Anterior cingulate cortex (tissue), 58 donors: ENCODE measurements around the gene PTMA.
"Not testable (repeated sequence)": the region's sequence is repeated elsewhere in the genome, so short reads cannot be mapped to it uniquely, and the experiment has no call there.

Experiments
- DNase-seq, 58 donors: peaks; one replicate each; lab custom pipeline; 2025; lab: John Stamatoyannopoulos, UW

Gene PTMA, protein sequence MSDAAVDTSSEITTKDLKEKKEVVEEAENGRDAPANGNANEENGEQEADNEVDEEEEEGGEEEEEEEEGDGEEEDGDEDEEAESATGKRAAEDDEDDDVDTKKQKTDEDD

DNA sequence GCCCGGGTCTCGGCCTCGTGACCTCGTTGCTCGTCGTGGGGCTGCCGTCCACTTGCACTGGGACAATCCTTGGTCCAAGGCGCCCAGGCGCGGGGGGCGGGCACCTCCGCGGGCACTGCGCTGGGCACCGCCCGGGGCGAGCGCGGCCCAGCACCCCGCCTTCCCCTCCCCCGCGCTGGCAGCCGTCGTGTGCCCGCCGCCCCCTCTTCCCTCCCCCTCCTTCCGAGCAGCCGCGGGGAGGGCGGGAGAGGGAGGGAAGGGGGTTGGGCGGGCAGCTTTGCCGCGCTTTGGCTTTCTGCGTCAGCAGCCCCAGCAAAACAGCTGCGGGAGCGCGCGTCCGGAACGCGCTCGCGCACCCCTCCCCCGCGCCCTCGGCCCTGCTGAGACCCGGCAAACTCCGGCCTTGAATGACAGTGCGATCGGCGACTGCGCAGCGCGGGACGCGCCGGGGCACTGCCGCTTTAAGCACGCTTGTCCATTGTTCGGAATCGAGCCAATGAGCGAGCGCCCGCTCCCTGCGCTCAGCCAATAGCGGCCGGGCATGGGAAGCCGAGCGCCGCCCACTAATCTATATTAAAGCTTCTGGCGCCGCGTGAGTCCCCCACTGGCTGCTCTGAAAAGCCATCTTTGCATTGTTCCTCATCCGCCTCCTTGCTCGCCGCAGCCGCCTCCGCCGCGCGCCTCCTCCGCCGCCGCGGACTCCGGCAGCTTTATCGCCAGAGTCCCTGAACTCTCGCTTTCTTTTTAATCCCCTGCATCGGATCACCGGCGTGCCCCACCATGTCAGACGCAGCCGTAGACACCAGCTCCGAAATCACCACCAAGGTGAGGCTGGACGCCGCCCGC, at the start of gene PTMA:
TSS of gene PTMA (plus strand) at position 599 of the 846 bp plus-strand sequence. CDS start at position 781, 182 bp downstream.
- peak; percentile 92 to 100 (median 99) for DNase-seq

DNA sequence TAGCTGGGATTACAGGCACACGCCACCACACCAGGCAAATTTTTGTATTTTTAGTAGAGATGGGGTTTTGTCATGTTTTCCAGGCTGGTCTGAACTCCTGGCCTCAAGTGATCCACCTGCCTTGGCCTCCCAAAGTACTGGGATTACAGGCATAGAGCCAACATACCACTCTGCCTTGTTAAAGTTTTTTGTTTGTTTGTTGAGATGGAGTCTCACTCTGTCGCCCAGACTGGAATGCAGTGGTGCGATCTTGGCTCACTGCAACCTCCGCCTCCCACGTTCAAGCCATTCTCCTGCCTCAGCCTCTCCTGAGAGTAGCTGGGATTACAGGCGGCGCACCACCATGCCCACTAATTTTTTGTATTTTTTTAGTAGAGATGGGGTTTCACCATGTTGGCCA, 48.3 kb upstream of the PTMA start:
- not testable (repeated sequence) for DNase-seq

DNA sequence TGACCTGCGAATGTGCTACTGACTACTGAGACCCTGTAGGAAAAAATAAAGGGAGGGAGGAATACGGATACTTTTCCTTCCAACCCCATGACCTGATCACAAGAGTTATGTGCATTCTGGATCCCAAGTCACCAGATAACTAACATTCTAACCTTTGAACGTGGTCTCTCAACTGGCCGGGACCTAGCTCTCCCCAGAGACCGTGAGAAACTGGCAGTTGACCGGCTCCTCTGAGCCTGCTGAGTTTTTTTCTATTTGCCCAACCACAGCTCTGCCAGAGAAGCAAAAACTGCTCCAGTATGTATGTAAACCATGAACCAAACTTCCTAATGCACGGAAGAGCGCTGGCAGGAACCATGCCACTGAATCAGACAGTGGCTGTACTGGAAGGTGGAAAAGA, 47.5 kb upstream of the PTMA start:
- no peak for DNase-seq

DNA sequence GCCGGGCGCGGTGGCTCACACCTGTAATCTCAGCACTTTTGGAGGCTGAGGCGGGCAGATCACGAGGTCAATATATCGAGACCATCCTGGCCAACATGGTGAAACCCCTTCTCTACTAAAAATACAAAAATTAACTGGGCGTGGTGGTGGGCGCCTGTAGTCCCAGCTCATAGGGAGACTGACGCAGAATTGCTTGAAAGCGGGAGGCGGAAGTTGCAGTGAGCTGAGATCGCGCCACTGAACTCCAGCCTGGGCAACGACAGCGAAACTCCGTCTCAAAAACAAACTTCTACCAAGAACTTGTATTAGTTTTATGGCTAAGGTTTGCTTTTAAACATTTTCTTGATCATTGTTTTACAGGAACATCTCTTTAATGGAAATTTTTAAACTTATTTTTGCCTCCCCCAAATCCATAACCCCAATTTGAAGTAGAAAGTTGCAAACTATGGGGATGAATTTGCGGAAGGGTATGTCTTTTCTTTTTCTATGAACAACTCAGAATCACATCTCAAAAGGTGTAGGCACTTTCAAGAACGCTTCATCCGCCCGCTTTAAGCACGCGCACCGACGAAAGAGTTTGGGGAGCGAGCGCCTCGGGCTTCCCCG, 46.8 kb upstream of the PTMA start:
- DNase-seq = no peak

DNA sequence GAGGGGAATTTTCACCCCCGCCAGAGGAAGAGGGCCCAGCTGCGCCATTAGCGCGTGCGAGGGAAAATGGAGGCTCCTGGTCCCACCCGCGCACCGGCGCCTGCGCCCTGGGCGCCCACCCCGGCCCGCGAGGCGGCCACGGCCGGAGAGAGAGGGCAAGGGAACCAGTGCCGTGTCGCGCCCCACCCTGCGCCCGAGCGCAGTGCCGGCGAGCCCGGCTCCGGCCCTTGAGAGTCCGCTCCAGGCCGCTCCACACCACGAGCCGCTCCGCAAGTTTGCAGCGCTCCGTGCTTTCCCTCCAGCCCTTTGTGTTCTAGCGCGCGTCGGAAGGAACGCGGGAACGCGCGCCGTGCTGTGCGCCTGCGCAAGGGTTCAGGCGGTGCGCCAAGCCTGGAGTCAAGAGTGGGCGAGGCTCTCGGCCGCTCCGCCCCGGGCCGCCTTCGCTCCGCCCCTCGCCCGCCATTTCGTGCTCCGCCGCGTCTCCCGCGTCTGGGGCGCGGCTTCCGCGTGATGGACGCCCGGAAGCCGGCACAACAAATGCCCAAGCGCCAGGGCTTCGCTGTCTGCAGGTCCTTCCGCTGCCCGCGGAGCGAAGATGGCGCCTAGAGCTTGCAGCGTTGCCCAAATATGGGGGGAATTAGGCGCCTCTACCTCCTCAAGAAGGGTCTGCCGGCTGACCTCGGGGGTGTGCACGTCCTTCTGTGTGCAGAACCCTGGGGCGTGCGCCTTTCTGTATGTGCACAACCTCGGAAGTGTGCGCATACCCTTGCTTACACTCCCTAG, 46.1 kb upstream of the PTMA start:
- peak in 57 of 58 donors; percentile 67 to 98 (median 93) for DNase-seq

DNA sequence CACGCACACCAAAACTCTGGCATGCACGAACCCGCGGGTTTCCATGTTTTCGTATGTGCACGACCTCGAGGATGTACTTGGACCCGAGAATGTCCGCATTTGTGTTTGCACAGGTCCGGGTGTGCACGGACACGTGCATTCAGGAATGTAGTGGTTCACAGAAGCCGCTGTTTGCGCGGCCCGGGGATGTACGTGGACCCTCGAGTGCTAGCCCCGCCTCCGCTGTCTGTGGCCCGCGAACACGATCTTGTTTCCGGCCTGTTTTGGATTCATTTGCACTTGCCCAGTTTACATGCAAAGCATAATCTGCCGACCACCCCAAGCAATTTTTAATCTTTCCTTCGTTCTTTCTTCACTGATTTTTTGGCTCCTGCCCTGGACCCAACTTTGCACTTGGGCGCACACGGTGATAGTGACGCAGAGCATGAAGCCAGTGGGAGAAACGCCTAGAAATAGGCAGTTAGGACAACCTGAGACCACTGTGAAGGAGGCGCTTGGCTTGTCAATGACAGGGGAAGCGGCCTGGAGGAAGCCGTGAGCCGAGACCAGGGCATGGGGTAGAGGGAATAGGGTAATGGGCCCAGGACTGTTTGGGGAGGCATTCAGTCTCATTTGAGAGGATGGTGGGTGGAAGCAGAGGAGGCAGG, 45.4 kb upstream of the PTMA start:
- peak in 1 of 58 donors; percentile 50 for DNase-seq

DNA sequence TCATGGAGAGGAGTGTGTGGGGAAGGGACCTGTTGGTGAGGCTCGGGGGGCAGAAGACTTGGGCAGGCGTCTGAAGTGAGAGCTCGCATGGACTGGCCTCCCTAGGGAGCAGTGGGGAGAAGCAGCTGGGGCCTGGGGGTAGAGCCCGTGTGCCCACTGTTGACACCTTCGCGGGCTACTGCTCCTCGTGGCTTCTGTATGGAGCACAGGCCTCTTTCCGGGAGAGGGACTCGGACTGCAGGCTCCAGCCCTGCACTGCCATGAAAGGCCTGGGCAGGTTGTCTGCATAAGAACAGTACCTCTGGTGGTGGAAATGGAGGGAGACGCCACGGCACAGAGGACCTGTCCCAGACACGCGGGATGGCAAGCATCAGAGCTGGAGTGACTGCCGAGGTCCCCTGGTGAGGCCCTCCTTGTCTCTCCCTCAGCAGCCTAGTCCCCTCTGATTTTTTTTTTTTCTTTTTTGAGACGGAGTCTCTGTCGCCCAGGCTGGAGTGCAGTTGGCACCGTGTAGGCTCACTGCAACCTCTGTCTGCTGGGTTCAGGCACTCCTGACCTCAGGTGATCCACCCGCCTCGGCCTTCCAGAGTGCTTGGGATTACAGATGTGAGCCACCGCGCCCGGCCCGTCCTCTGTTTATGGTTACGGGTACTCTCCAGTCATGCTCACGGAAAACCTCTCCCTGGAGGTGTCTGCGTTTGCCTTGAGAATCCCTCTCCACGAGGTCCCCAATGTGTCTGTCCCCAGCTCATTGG, 44.7 kb upstream of the PTMA start:
- DNase-seq = no peak

DNA sequence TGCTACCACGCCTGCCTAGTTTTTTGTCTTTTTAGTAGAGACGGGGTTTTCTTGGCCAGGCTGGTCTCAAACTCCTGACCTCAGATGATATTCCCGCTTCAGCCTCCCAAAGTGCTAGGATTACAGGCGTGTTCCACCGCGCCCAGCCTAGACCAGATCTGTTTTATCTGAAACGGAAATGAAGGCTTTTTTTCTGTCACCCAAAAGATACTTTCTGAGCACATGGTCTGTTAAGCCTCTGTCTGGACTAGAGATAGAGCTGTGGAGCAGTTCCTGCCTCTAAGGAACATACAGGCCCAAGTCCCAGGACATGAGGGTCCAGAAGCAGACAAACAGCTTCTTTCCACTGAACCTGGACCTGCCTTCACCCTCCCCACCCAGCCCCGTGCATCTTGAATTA, 43.6 kb upstream of the PTMA start:
- DNase-seq = no peak

DNA sequence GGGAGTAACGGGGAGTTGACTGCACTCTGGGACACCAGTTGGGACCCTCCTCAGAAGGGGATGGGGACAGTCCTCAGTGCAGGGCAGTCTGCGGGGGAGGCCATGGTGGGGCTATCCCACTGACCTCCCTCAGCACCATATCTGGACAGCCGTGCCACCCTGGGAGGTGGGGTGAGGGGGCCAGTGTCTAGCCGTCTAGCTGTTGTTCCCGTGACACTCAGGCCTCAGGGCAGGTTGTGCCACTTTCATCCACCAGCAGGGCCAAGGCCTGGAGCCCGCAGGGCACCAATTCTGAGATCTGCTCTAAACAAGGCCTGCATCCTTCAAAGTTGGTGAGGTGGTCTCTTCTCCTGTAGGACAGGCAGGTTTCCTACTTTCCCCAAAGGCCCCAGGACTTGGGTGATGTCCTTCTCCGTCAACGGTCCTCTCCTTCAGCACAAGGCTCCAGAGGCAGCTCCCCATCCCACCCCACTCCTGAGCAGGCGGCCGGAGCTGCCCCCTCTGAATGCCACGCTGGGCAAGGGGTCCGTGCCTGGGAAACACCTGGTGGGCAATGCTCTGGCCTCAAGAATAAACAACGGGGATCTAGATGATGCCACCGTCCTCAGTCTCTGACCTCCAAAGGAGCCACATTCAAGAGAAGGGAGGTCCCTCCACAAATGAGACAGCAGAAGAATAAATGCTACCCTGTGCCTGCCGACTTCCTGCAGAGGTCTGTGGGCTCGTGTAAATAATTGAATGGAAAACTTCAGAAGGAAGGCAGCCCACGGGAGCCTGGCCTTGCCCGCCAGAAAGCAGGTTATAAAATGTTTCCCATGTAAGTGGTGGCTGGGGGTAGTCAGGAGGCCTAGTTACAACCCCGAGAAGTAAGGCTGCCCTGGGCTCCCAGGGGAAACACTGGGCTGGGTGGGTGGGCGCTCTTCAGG, 42.8 kb upstream of the PTMA start:
- no peak for DNase-seq

DNA sequence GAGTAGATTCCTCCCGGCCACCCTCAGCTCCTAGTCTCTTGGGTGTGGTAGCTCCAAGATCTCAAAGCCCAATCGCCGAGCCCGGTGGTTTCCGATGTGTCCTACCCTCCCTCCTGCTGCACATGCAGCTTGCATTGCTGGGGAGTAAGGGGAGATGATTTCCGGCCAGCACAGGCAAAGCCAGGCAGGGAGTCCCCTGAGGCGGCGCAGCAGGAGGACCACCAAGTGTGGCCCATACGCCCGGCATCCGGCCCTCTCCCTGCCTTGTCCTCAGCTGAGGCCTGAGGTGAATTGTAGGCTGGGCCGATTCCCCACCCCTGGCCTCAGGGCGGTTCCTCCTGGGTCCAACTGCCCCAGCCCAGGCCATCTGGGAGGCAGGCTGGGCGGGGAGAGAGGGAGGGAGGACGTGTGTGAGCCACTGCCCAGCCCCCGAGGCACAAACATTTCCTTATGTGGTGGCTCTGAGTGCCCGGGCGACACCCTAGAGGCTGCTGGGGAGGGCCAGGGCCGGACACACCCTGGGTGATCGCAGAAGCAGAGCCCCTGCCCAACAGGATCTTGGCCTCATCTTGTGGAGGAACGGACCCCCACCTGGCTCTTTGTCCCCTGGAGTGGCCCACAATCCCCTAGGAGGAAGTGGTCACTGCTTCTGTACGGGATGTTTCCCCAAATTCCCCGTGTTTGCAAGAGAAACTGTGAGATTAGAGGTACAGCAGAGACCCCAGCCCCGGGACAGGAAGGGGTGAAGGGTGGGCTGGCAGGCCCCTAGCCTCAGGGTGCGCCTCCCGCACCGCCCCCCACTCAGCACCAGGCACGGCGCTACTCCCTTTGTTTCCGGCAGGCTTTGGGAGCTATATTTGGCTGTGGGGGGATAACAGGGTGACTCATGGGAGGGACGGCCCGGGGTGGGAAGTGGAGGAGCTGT, 41.9 kb upstream of the PTMA start:
- peak in 54 of 58 donors; percentile 21 to 92 (median 79) for DNase-seq

DNA sequence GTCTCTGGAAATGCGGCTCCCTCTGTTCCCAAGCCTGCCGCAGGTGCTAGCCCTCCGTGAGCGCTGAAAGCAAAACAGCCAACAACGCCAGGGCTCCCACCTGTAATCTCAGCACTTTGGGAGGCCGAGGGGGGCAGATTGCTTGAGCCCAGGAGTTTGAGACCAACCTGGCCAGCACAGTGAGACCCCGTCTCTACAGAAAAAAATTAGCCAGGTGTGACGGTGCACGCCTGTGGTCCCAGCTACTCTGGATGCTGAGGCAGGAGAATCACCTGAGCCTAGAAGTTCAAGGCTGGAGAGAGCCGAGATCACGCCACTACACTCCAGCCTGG, 41.3 kb upstream of the PTMA start:
- DNase-seq = no peak

DNA sequence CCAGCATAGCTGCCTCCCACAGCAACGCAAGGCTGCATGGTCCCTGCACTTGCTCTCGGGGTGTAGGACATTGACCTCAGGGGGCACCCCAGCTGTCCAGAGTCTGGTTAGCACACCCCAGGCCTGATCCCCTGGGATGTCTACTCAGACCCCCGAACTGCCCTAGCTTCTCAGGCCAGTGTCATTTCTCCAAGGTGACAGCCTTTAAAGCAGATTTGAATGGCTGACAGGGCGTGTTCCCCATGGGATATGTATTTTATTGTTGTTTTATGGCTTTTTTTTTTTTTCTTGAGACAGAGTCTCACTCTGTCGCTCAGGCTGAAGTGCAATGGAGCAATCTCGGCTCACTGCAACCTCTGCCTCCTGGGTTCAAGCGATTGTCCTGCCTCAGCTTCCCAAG, 40.8 kb upstream of the PTMA start:
- no peak for DNase-seq

DNA sequence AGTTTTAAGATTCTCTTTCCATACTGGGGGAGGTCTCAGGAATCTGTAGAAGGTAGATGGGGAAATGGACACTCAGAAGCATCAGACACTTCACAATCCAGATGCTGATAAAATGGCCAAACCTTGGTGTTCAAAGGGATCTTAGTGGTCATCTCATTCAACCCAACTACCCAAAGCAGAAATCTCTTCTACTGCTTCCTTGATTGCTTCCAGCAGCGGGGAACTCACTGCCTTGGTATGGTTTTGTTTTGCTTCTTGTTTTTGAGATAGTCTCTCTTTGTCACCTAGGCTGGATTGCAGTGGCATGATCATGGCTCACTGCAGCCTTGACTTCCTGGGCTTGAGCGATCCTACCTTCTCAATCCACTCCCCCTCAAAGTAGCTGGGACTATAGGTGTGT, 39.3 kb upstream of the PTMA start:
- no peak for DNase-seq

DNA sequence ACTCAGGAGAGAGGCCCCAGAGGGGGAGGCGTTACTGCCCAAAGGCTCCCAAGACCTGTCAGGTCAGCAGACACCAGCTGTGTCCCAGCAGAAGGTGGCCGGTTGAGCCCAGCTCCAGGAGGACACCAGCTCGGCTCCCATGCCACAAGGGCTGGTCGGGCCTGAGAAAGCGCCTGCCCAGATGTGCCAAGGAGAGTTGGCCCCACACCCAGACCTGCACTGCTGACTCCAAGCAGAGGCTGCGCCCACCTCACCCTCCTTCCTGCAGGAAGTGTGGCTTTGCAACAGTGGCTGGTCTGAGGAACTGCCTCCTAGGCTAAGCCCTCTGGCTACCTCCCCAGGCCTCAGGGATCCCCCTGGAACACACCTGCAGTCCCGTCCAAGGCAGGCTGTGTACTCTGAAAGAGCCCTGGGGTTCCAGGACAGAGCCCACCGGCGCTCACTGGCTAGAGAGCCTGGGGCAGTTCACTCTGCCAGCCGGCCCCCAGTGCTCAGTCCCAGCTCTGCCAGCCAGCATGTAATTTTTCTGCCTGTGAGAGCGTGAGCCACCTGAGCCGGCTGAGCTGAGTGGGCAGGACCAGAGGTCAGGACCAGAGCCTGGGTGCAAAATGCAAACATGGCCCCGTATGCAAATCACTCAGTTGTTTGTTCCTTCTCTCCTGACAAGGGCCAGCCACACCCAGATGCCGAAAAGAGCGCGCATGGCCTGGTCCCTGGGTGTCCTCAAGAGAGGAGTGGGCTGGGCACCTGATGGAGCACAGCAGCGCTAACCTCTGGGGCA, 36.9 kb upstream of the PTMA start:
- no peak for DNase-seq

DNA sequence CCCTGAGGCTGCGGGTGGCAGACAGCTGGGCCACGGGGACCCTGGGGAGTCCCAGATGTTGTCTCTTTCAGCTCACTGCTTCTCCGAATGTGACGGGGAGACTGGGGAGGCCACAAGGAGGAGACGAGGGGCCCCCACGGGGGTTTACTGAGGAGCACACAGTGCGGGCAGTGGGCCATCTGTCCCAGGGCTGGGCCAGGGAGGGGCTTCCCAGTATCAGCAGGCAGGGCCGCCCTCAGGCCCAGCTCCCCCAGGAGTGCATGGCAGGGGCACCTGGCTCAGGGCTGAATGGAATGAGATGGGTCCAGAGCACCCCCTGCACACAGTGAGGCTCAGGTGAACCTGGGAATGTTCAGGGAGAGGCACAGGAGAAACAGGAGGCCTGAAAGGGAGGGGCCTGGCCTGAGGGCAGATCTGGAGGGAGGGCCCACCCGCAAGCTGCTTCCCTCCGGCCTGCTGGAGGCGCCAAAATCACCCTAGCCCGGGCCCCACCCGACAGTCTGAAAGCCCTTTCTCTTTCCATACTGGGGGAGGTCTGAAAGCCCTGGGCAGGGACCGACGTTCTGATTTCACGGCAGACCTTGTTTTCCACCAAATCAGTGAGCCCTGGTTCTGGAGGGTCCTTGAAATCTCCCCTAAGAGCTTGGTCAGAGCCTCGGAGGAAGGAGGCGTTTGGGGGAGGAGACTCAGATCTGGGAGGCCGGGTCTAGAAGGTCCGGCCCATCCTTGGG, 35.5 kb upstream of the PTMA start:
- DNase-seq = peak in 1 of 58 donors; percentile 27

DNA sequence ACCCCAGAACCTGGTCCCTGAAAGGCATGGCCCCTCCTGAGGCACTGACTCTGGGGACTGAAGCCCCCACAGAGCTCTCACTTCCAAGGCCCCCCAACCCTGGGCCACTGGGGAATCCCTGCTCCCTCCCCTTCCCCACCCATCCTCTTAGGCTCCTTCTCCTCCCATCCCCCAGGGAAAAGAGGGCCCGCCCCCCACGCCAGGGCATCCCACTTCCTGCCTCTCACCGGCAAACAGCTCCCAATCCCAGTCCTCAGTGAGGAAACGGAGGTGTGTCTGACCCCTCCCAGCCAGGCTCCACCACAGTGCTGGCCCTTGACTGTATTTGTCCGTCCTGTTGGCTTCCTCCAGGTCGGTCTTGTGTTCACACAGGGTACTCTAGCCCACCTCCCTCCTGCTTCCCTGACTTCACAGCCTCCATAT, 35.0 kb upstream of the PTMA start:
- no peak for DNase-seq
